ENCODE measurements around the gene FGFR3. TPM values are rescaled to one million over a fixed set of nuclear protein-coding genes. Genes with fewer than 3 reads are reported as not detected.

Gene FGFR3
- total RNA-seq, 4 donors from 2014 or later = 1.2 to 2.0 (median 1.6) TPM

DNA sequence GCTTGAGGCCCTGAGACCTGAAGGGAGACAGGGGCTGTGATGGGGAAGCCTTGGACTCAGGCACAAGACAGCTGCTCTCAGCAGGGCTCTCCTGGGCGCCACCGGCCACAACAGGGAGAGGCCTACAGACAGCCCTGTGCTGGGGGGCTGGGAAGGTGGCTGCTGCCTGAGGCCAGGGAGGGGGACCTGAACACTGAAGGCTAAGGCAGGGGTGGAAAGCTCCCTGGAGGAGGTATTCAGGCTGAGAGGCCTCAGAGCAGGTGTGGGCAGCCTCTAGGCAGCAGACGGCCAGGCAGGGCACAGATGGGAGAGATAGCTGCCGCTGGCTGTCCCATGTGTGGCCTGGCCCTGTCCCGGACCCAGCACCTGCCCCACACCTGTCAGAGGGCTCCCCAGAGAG is 38.8 kb upstream of the FGFR3 start:
- TF ChIP-seq POLR2A (IDR thresholded peaks at IDR 0.05; ENCODE audit: low read depth) (no peak), POLR2AphosphoS5 (IDR thresholded peaks at IDR 0.05) (no peak), EP300 (IDR thresholded peaks at IDR 0.05) (no peak)
- TF ChIP-seq, protein P1, sequence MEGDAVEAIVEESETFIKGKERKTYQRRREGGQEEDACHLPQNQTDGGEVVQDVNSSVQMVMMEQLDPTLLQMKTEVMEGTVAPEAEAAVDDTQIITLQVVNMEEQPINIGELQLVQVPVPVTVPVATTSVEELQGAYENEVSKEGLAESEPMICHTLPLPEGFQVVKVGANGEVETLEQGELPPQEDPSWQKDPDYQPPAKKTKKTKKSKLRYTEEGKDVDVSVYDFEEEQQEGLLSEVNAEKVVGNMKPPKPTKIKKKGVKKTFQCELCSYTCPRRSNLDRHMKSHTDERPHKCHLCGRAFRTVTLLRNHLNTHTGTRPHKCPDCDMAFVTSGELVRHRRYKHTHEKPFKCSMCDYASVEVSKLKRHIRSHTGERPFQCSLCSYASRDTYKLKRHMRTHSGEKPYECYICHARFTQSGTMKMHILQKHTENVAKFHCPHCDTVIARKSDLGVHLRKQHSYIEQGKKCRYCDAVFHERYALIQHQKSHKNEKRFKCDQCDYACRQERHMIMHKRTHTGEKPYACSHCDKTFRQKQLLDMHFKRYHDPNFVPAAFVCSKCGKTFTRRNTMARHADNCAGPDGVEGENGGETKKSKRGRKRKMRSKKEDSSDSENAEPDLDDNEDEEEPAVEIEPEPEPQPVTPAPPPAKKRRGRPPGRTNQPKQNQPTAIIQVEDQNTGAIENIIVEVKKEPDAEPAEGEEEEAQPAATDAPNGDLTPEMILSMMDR (IDR thresholded peaks at IDR 0.05) = no peak
- no peak overlapping the region for H3K4me3 ChIP-seq
- WGBS = 73% methylated on average over 3 of the region's 5 CpGs
- H3K9me3 ChIP-seq = no peaks in the 10 kb centered on the region
- H3K4me1 ChIP-seq = peaks cover 5 to 15% (median 11%) of the 10 kb centered on the region in 4 donors
- peaks cover 0 to 32% (median 0%) of the 10 kb centered on the region in 4 donors for H3K27me3 ChIP-seq
- intact Hi-C loops (cut with DNase I) = no loop called here
- H3K36me3 ChIP-seq = no peaks in the 10 kb centered on the region
- DNase-seq (ENCODE audit: extremely low spot score) = no peak
- no peak overlapping the region for H3K27ac ChIP-seq (replicated peaks in 1 of 4)

- H3K4me3 ChIP-seq = no peak overlapping the region
- no peak for DNase-seq (ENCODE audit: extremely low spot score)
- H3K4me1 ChIP-seq = peaks cover 5 to 15% (median 11%) of the 10 kb centered on the region in 4 donors
- no peak overlapping the region for H3K27ac ChIP-seq (replicated peaks in 1 of 4)
- H3K9me3 ChIP-seq = no peaks in the 10 kb centered on the region
- no peak for TF ChIP-seq POLR2AphosphoS5 (IDR thresholded peaks at IDR 0.05)
- TF ChIP-seq POLR2A (IDR thresholded peaks at IDR 0.05; ENCODE audit: low read depth) = no peak
- TF ChIP-seq, protein P1 (IDR thresholded peaks at IDR 0.05) = no peak
- TF ChIP-seq EP300 (IDR thresholded peaks at IDR 0.05) = no peak
- peaks cover 0 to 22% (median 0%) of the 10 kb centered on the region in 4 donors for H3K27me3 ChIP-seq
- no peaks in the 10 kb centered on the region for H3K36me3 ChIP-seq
- 77% methylated on average over 13 of the region's 17 CpGs for WGBS
- intact Hi-C loops (cut with DNase I) = no loop called here
Observed at GRCh38 chr4:1755297-1755696, 37.8 kb upstream of the FGFR3 start.

DNA sequence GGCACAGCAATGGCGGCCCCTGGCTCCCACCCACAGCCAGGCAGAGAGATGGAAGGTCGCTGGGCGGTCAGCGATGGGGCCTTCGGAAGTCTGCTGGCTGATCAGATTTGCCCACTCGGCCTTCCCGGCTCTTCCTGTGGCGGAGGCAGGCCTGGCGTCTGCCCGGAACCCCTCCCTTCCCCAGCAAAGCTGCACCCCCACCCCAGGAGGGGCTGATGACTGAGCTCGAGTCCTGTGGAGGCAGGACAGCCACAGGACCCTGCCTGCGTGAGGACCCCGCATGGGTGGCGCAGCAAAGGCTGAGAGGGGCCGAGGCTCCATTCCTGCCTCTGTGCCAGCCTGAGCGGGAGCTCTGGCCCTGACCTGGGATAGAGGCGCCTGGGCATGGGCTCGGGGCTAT is 37.0 kb upstream of the FGFR3 start:
- TF ChIP-seq POLR2AphosphoS5 (IDR thresholded peaks at IDR 0.05) = no peak
- TF ChIP-seq POLR2A (IDR thresholded peaks at IDR 0.05; ENCODE audit: low read depth) = no peak
- TF ChIP-seq, protein P1 (IDR thresholded peaks at IDR 0.05) = no peak
- no peak for TF ChIP-seq EP300 (IDR thresholded peaks at IDR 0.05)
- intact Hi-C loops (cut with DNase I) = no loop called here
- no peak overlapping the region for H3K4me3 ChIP-seq
- peaks cover 5 to 16% (median 15%) of the 10 kb centered on the region in 4 donors for H3K4me1 ChIP-seq
- no peak overlapping the region for H3K27ac ChIP-seq (replicated peaks in 1 of 4)
- DNase-seq (ENCODE audit: extremely low spot score) = no peak
- WGBS = 74% methylated on average over 3 of the region's 18 CpGs
- peaks cover 0 to 17% (median 0%) of the 10 kb centered on the region in 4 donors for H3K27me3 ChIP-seq
- no peaks in the 10 kb centered on the region for H3K36me3 ChIP-seq
- H3K9me3 ChIP-seq = no peaks in the 10 kb centered on the region

DNA sequence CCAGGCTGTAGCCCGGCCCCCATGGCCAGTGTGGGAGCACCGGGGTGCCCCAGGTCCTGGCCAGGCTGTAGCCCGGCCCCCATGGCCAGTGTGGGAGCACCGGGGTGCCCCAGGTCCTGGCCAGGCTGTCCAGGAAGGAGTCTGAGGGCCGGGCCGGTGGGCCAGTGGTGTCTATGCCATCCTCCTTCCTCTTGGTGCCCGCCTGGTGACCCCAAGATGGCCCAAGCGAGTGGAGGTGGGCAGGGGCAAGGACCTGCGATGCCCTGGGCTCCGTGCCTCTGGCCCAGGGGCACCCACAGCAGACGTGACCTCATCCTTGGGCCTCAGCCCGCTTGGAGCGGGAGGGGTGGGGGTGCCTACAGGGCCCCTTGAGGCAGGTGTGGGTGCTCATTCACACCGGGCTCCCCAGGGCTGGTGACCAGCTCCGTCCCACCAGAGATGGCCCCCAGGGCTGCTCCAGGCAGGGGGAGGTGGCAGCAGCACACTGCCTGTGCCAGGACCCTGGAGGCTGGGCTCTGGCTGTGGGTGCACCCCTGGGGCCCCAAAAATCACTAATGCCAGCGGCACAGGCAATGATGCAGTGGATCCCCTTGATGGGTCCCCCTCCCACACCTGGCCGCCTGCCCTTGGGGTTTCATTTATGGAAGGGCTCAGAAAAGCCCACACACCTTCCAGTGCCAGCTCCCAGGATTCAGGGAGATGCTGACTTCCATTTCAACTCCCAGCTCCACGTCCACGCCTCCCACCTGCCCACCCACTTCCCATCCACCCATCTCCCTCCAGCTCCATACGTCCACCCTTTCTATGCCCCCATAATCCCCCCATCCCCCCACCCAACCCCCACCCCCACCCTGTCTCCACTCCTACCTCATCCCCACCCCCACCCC is 36.0 kb upstream of the FGFR3 start:
- intact Hi-C loops (cut with DNase I) = no loop called here
- peaks cover 0 to 9% (median 0%) of the 10 kb centered on the region in 4 donors for H3K27me3 ChIP-seq
- 79% methylated on average over 6 of the region's 20 CpGs for WGBS

More for the DNA sequence above, 36.0 kb upstream of the FGFR3 start:
- Histone ChIP-seq H3K27ac (replicated peaks in 1 of 4) (no peak overlapping the region), H3K4me1 (peaks cover 5 to 13% (median 12%) of the 10 kb centered on the region in 4 donors), H3K4me3 (no peak overlapping the region), H3K36me3 (no peaks in the 10 kb centered on the region), H3K9me3 (no peaks in the 10 kb centered on the region)
- no peak for DNase-seq (ENCODE audit: extremely low spot score)
- no peak for TF ChIP-seq EP300 (IDR thresholded peaks at IDR 0.05)
- no peak for TF ChIP-seq POLR2A (IDR thresholded peaks at IDR 0.05; ENCODE audit: low read depth)
- no peak for TF ChIP-seq POLR2AphosphoS5 (IDR thresholded peaks at IDR 0.05)
- TF ChIP-seq, protein P1 (IDR thresholded peaks at IDR 0.05) = no peak

All from esophagus muscularis mucosa (tissue), 4 donors.